HepG2 (cell line): ENCODE results near the gene SLC2A4. TPM values are rescaled to one million over a fixed set of nuclear protein-coding genes. Genes with fewer than 3 reads are reported as not detected.

Experiments used
- CHCHD3 ChIP-seq: sonication (generic); formaldehyde crosslinking; IDR thresholded peaks from 2 replicates; pipeline ENCODE4 v1.8.0; 2022; ENCODE audit warnings: mild to moderate bottlenecking, missing genetic modification reagents, moderate library complexity
- HNRNPH1 ChIP-seq: fragments of 200-400 bp; formaldehyde crosslinking; optimal IDR thresholded peaks from 2 replicates; pipeline ENCODE3; 2017; ENCODE audit warnings: mild to moderate bottlenecking, low read depth, low read length
- HOXD1 ChIP-seq: sonication (generic); formaldehyde crosslinking; IDR thresholded peaks from 2 replicates; pipeline ENCODE4 v1.5.0; 2020; ENCODE audit warnings: missing genetic modification reagents
- NFKB2 ChIP-seq: sonication (generic); formaldehyde crosslinking; IDR thresholded peaks from 2 replicates; pipeline ENCODE4 v1.4.0; 2020; ENCODE audit warnings: missing genetic modification reagents, borderline replicate concordance
- PHB2 ChIP-seq: fragments of 450-650 bp; IDR thresholded peaks from 2 replicates; pipeline ENCODE4 v1.6.1; 2018; ENCODE audit not compliant: partially characterized antibody
- PHF8 ChIP-seq: sonication (generic); formaldehyde crosslinking; IDR thresholded peaks from 2 replicates; pipeline ENCODE4 v1.5.0; 2020; ENCODE audit warnings: missing genetic modification reagents
- SOX13 ChIP-seq, 3 experiments: fragments of 450-650 bp in 1 of 3; sonication (generic) in 1 of 3; formaldehyde crosslinking in 1 of 3; IDR thresholded peaks in 2 of 3; conservative IDR thresholded peaks in 1 of 3; 2 replicates each; pipeline versions ENCODE4 v1.5.0 to v1.6.1; 2016 to 2020; ENCODE audit warnings: antibody characterized with exemption in 1 of 3, mild to moderate bottlenecking in 1 of 3, missing compliant biosample characterization in 1 of 3, missing genetic modification reagents in 1 of 3, moderate library complexity in 1 of 3
- U2AF2 ChIP-seq: fragments of 200-400 bp; formaldehyde crosslinking; IDR thresholded peaks from 2 replicates; pipeline ENCODE4 v1.6.1; 2017; ENCODE audit warnings: low read depth, mild to moderate bottlenecking, low read length
- ZNF207 ChIP-seq: fragments of 450-650 bp; IDR thresholded peaks from 2 replicates; pipeline ENCODE4 v1.6.1; 2016; ENCODE audit warnings: antibody characterized with exemption, borderline replicate concordance
- ZNF256 ChIP-seq: sonication (generic); formaldehyde crosslinking; conservative IDR thresholded peaks from 2 replicates; pipeline ENCODE4 v1.4.0; 2020; ENCODE audit warnings: missing genetic modification reagents
- ZNF552 ChIP-seq: sonication (generic); formaldehyde crosslinking; IDR thresholded peaks from 2 replicates; pipeline ENCODE4 v1.9.0; 2022; ENCODE audit warnings: missing genetic modification reagents, mild to moderate bottlenecking, borderline replicate concordance
- ZNF570 ChIP-seq: sonication (generic); formaldehyde crosslinking; IDR thresholded peaks from 2 replicates; pipeline ENCODE4 v1.4.0; 2020; ENCODE audit warnings: mild to moderate bottlenecking, missing genetic modification reagents, borderline replicate concordance
- ZNF607 ChIP-seq: sonication (generic); formaldehyde crosslinking; IDR thresholded peaks from 2 replicates; pipeline ENCODE4 v1.5.1; 2020; ENCODE audit warnings: missing genetic modification reagents, mild to moderate bottlenecking, borderline replicate concordance
- ZNF674 ChIP-seq: sonication (generic); formaldehyde crosslinking; IDR thresholded peaks from 2 replicates; pipeline ENCODE4 v1.5.0; 2020; ENCODE audit warnings: low read depth, mild to moderate bottlenecking, missing genetic modification reagents
- ZNF709 ChIP-seq: sonication (generic); formaldehyde crosslinking; IDR thresholded peaks from 2 replicates; pipeline ENCODE4 v1.5.0; 2020; ENCODE audit warnings: mild to moderate bottlenecking, missing genetic modification reagents
- polyA plus RNA-seq, 8 experiments: library from polyadenylated mRNA; depleted of rRNA in 3 of 8; stranded (reverse) in 7 of 8; unstranded in 1 of 8; fragments of >200 nt; fragmentation: Illumina TruSeq in 4 of 8; extraction: Trizol in 4 of 8; gene quantifications; 2 replicates each; pipeline versions ENCODE4 v1.2.1 to v1.2.3, GENCODE V29; 2011 to 2016; ENCODE audit warnings: low read depth in 4 of 8, missing spikeins in 1 of 8, mixed read lengths in 1 of 8; ENCODE audit not compliant: insufficient read depth in 1 of 8
- total RNA-seq, 5 experiments: library from RNA; depleted of rRNA; stranded (reverse); fragments of >200 nt; fragmentation: Illumina TruSeq; extraction: Trizol; gene quantifications; 2 replicates each; pipeline ENCODE4 v1.2.3, GENCODE V29; 2016; ENCODE audit warnings: low read depth in 1 of 5
- TF ChIP-seq, protein P1 (sequence below): sonication (generic); formaldehyde crosslinking; IDR thresholded peaks from 2 replicates; pipeline ENCODE4 v1.4.0; 2020; ENCODE audit warnings: missing genetic modification reagents
- TF ChIP-seq, protein P2 (sequence below): sonication (generic); formaldehyde crosslinking; IDR thresholded peaks from 2 replicates; pipeline ENCODE4 v1.5.0; 2020; ENCODE audit warnings: missing genetic modification reagents
- TF ChIP-seq, protein P3 (sequence below): IDR thresholded peaks from 2 replicates; pipeline ENCODE4 v1.6.1; 2016; ENCODE audit warnings: missing compliant biosample characterization, missing genetic modification reagents, borderline replicate concordance
- TF ChIP-seq, protein P4 (sequence below): sonication (generic); formaldehyde crosslinking; IDR thresholded peaks from 2 replicates; pipeline ENCODE4 v1.8.0; 2022; ENCODE audit warnings: low read depth, missing genetic modification reagents
- TF ChIP-seq, protein P5 (sequence below): sonication (generic); formaldehyde crosslinking; IDR thresholded peaks from 2 replicates; pipeline ENCODE4 v1.4.0; 2020; ENCODE audit warnings: missing genetic modification reagents
- TF ChIP-seq, protein P6 (sequence below): sonication (generic); formaldehyde crosslinking; IDR thresholded peaks from 2 replicates; pipeline ENCODE4 v1.5.1; 2020; ENCODE audit warnings: mild to moderate bottlenecking, missing genetic modification reagents, moderate library complexity

The SLC2A4 gene
- total and polyA plus RNA-seq, 2 of the 13 experiments (the other 11 are each of a cell fraction or from before 2014, with no cell fraction given) = 4.9 to 5.8 TPM

DNA sequence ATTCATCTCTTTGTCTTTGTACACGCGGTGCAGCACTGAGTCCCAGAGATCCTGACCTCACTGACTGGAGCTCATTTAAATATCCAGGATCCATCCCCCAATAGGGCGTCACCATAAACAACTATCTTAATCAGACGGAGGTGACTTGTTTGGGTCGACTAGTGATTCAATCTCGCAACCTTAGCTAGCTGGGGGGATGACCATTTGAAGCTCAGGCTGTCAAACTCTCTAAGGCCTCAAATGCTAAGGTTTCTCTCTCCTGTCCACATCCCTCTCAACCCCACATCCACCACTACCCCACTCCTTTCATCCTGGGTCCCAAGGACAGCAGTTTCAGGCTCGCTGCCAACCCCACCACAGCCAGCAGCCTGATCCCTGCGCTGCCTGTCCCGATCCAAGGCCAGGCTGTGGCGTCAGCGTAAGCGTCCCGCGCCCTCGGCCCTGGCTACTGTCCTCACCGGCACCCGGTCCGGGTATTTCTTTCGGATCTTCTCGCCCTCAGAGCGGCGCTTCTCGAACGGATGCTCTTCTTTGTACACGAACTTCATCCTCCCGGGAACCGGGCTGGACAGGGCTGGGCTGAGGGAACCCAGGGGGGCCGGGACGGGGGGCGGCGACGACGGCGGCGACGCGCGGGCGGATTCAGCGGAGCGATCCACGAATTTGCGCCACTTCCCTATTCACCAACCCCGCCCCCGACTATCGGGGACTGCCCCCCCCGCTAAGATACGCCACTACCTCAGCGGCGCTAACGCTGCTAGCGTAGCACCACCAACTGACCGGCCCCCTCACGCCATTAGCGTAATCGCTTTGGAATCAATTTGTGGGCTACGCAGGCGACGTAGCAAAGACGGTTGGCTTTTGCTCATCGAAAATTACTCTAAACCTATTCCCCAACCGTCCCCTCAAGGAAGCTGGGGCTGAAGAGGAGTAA lies 39.5 kb upstream of the SLC2A4 start, which contains the start of gene GABARAP (continued):
- TF ChIP-seq, protein P1, sequence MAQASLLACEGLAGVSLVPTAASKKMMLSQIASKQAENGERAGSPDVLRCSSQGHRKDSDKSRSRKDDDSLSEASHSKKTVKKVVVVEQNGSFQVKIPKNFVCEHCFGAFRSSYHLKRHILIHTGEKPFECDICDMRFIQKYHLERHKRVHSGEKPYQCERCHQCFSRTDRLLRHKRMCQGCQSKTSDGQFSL = peak; percentile 98
- TF ChIP-seq, protein P2, sequence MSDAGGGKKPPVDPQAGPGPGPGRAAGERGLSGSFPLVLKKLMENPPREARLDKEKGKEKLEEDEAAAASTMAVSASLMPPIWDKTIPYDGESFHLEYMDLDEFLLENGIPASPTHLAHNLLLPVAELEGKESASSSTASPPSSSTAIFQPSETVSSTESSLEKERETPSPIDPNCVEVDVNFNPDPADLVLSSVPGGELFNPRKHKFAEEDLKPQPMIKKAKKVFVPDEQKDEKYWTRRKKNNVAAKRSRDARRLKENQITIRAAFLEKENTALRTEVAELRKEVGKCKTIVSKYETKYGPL = no peak
- no peak for TF ChIP-seq SOX13 (IDR thresholded peaks at IDR 0.05)
- no peak; a peak in 1 of 4 replicates for TF ChIP-seq SOX13 (CRISPR knock-in tag; conservative IDR thresholded peaks at IDR 0.05 in 1 of 2, IDR thresholded peaks at IDR 0.05 in 1 of 2)
- TF ChIP-seq, protein P3, sequence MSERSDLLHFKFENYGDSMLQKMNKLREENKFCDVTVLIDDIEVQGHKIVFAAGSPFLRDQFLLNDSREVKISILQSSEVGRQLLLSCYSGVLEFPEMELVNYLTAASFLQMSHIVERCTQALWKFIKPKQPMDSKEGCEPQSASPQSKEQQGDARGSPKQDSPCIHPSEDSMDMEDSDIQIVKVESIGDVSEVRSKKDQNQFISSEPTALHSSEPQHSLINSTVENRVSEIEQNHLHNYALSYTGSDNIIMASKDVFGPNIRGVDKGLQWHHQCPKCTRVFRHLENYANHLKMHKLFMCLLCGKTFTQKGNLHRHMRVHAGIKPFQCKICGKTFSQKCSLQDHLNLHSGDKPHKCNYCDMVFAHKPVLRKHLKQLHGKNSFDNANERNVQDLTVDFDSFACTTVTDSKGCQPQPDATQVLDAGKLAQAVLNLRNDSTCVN (CRISPR knock-in tag) = no peak; the same call in 1 of the 2 replicates
- TF ChIP-seq, protein P4, sequence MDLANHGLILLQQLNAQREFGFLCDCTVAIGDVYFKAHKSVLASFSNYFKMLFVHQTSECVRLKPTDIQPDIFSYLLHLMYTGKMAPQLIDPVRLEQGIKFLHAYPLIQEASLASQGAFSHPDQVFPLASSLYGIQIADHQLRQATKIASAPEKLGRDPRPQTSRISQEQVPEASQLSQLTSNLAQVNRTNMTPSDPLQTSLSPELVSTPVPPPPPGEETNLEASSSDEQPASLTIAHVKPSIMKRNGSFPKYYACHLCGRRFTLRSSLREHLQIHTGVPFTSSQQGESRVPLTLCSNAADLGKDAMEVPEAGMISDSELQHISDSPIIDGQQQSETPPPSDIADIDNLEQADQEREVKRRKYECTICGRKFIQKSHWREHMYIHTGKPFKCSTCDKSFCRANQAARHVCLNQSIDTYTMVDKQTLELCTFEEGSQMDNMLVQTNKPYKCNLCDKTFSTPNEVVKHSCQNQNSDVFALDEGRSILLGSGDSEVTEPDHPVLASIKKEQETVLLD (CRISPR knock-in tag) = peak; percentile 84; the same call in 1 of the 2 replicates
- 0 out of 2 replicates have a peak, but pooled peaks have one; percentile 43 for TF ChIP-seq ZNF674 (CRISPR knock-in tag)
- TF ChIP-seq, protein P5, sequence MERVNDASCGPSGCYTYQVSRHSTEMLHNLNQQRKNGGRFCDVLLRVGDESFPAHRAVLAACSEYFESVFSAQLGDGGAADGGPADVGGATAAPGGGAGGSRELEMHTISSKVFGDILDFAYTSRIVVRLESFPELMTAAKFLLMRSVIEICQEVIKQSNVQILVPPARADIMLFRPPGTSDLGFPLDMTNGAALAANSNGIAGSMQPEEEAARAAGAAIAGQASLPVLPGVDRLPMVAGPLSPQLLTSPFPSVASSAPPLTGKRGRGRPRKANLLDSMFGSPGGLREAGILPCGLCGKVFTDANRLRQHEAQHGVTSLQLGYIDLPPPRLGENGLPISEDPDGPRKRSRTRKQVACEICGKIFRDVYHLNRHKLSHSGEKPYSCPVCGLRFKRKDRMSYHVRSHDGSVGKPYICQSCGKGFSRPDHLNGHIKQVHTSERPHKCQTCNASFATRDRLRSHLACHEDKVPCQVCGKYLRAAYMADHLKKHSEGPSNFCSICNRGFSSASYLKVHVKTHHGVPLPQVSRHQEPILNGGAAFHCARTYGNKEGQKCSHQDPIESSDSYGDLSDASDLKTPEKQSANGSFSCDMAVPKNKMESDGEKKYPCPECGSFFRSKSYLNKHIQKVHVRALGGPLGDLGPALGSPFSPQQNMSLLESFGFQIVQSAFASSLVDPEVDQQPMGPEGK (CRISPR knock-in tag) = peak; percentile 97
- peak; percentile 77 for TF ChIP-seq PHF8
- TF ChIP-seq ZNF256 (CRISPR knock-in tag) = no peak
- TF ChIP-seq ZNF552 (CRISPR knock-in tag) = no peak
- TF ChIP-seq ZNF607 (CRISPR knock-in tag) = no peak
- TF ChIP-seq CHCHD3 (CRISPR knock-in tag) = no peak
- peak; percentile 71; the same call in 1 of the 2 replicates for TF ChIP-seq U2AF2
- peak; percentile 75; the same call in 1 of the 2 replicates for TF ChIP-seq ZNF709 (CRISPR knock-in tag)
- no peak for TF ChIP-seq ZNF570
- TF ChIP-seq NFKB2 = peak; percentile 49; the same call in 1 of the 2 replicates
- TF ChIP-seq, protein P6, sequence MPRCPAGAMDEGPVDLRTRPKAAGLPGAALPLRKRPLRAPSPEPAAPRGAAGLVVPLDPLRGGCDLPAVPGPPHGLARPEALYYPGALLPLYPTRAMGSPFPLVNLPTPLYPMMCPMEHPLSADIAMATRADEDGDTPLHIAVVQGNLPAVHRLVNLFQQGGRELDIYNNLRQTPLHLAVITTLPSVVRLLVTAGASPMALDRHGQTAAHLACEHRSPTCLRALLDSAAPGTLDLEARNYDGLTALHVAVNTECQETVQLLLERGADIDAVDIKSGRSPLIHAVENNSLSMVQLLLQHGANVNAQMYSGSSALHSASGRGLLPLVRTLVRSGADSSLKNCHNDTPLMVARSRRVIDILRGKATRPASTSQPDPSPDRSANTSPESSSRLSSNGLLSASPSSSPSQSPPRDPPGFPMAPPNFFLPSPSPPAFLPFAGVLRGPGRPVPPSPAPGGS (CRISPR knock-in tag) = no peak
- no peak for TF ChIP-seq PHB2
- 0 out of 2 replicates have a peak, but pooled peaks have one; percentile 37 for TF ChIP-seq HOXD1 (CRISPR knock-in tag)
- TF ChIP-seq ZNF207 = no peak
- peak; percentile 98 for TF ChIP-seq HNRNPH1
